GM12878 (cell line): ENCODE results near the gene RPRD1B. TPM values are rescaled to one million over a fixed set of nuclear protein-coding genes. Genes with fewer than 3 reads are reported as not detected.
A peak's percentile ranks its signal among the peaks of the same experiment; 100 is the strongest.

Experiments used
- ATAC-seq: fragments of 200-7000 bp; cut with Tn5 transposase; 3 replicates; pipeline ENCODE4 v1.9.1; 2020; ENCODE audit warnings: mild to moderate bottlenecking, moderate library complexity
- BruUV-seq: library from RNA; stranded (reverse); fragments of 400-500 nt; replicated peaks from 2 replicates; lab custom pipeline; 2021; lab: Mats Ljungman, UMichigan
- CTCF ChIA-PET: fragments of 300-600 bp; sonication (Branson Sonifier 250); formaldehyde crosslinking; extraction: SDS; loops from one replicate; lab custom pipeline; 2021; ENCODE audit warnings: inconsistent platforms; lab: Yijun Ruan, JAX
- POLR2A ChIA-PET: fragments of 350-600 bp; formaldehyde crosslinking; extraction: SDS; loops from one replicate; lab custom pipeline; 2021; ENCODE audit warnings: inconsistent platforms; lab: Charles Lee
- RAD21 ChIA-PET: fragments of 300-600 bp; sonication (Branson Sonifier 250); formaldehyde crosslinking; loops from one replicate; lab custom pipeline; 2023; ENCODE audit warnings: antibody characterized with exemption; ENCODE audit not compliant: unreplicated experiment; lab: Charles Lee
- SMC1A ChIA-PET: fragments of 300-600 bp; sonication (Branson Sonifier 250); formaldehyde crosslinking; loops from one replicate; lab custom pipeline; 2023; ENCODE audit not compliant: unreplicated experiment, uncharacterized antibody; lab: Charles Lee
- DNase-seq: peaks from one replicate; pipeline ENCODE4 v3.0.0-alpha.2; 2011; ENCODE audit warnings: low read depth, low spot score
- FAIRE-seq: peaks from 3 replicates; lab custom pipeline; 2011; peaks lifted over from hg19 to GRCh38; lab: Jason Lieb, UNC
- H2AFZ ChIP-seq: 2 replicates; pipeline ENCODE4 v1.6.0; 2011; ENCODE audit warnings: low read depth, low read length, control low read depth; ENCODE audit not compliant: control insufficient read depth
- H3K27ac ChIP-seq: 2 replicates; pipeline ENCODE4 v1.5.1; 2011; ENCODE audit warnings: control low read depth; ENCODE audit not compliant: control insufficient read depth, insufficient read depth
- H3K27me3 ChIP-seq, 2 experiments: replicated peaks in 1 of 2; 2 replicates each; pipeline versions ENCODE4 v1.6.0 to v1.6.1; 2011; ENCODE audit warnings: low read length in 1 of 2; ENCODE audit not compliant: control insufficient read depth in 2 of 2, insufficient read depth in 2 of 2
- H3K36me3 ChIP-seq, 2 experiments: 2 replicates each; pipeline ENCODE4 v1.5.1; 2011; ENCODE audit warnings: low read length in 1 of 2; ENCODE audit not compliant: control insufficient read depth in 2 of 2, insufficient read depth in 2 of 2
- H3K4me1 ChIP-seq: 2 replicates; pipeline ENCODE4 v1.6.1; 2011; ENCODE audit warnings: mild to moderate bottlenecking, low read length, moderate library complexity, mixed read lengths; ENCODE audit not compliant: control insufficient read depth, insufficient read depth
- H3K4me2 ChIP-seq: 2 replicates; pipeline ENCODE4 v1.6.0; 2011; ENCODE audit warnings: control low read depth; ENCODE audit not compliant: control insufficient read depth, insufficient read depth
- H3K4me3 ChIP-seq: fragments of 200-600 bp; sonication (generic); 2 replicates; pipeline ENCODE4 v1.5.1; 2016
- H3K79me2 ChIP-seq: 2 replicates; pipeline ENCODE4 v1.6.0; 2011; ENCODE audit warnings: low read length; ENCODE audit not compliant: control insufficient read depth, insufficient read depth
- H3K9ac ChIP-seq: 2 replicates; pipeline ENCODE4 v1.8.0; 2011; ENCODE audit warnings: low read length, control low read depth, mixed read lengths; ENCODE audit not compliant: control insufficient read depth, insufficient read depth
- H3K9me3 ChIP-seq: replicated peaks from 3 replicates; pipeline ENCODE4 v1.5.1; 2011; ENCODE audit warnings: mild to moderate bottlenecking, low read length; ENCODE audit not compliant: control insufficient read depth, insufficient read depth
- H4K20me1 ChIP-seq: 2 replicates; pipeline ENCODE4 v1.6.0; 2011; ENCODE audit not compliant: control insufficient read depth, insufficient read depth
- ATF7 ChIP-seq: fragments of 450-650 bp; IDR thresholded peaks from 2 replicates; pipeline ENCODE4 v1.6.1; 2016; ENCODE audit warnings: low read depth, mild to moderate bottlenecking
- BACH1 ChIP-seq: fragments of 450-650 bp; IDR thresholded peaks from 2 replicates; pipeline ENCODE4 v1.6.1; 2017; ENCODE audit warnings: mild to moderate bottlenecking, borderline replicate concordance
- CHD2 ChIP-seq: IDR thresholded peaks from 2 replicates; pipeline ENCODE4 v1.6.1; 2011; ENCODE audit warnings: low read depth, low read length, improper control_type of control experiment, borderline replicate concordance
- EED ChIP-seq: sonication (generic); IDR thresholded peaks from 2 replicates; pipeline ENCODE4 v1.6.1; 2016; ENCODE audit warnings: antibody characterized with exemption, low read depth
- ESRRA ChIP-seq: IDR thresholded peaks from 2 replicates; pipeline ENCODE4 v1.6.1; 2012; ENCODE audit warnings: mild to moderate bottlenecking, low read length, improper control_type of control experiment
- HCFC1 ChIP-seq: fragments of 150-350 bp; IDR thresholded peaks from 2 replicates; pipeline ENCODE4 v1.6.1; 2014; ENCODE audit warnings: low read length
- HDAC6 ChIP-seq: fragments of 200-600 bp; sonication (generic); IDR thresholded peaks from one replicate; pipeline ENCODE4 v1.8.0; 2017; ENCODE audit warnings: antibody characterized with exemption; ENCODE audit not compliant: unreplicated experiment
- IKZF2 ChIP-seq, 2 experiments: fragments of 450-650 bp; IDR thresholded peaks; 2 replicates each; pipeline ENCODE4 v1.6.1; 2017; ENCODE audit warnings: mild to moderate bottlenecking in 2 of 2, moderate library complexity in 2 of 2
- MTA2 ChIP-seq: fragments of 450-650 bp; IDR thresholded peaks from 2 replicates; pipeline ENCODE4 v1.6.1; 2016; ENCODE audit warnings: low read depth, mild to moderate bottlenecking, moderate library complexity
- MYB ChIP-seq: fragments of 150-350 bp; IDR thresholded peaks from 2 replicates; pipeline ENCODE4 v1.6.1; 2014; ENCODE audit warnings: mild to moderate bottlenecking, low read depth, low read length, borderline replicate concordance
- RBBP5 ChIP-seq: fragments of 200-600 bp; sonication (generic); conservative IDR thresholded peaks from 2 replicates; pipeline ENCODE4 v1.6.1; 2016
- SKIL ChIP-seq: fragments of 450-650 bp; IDR thresholded peaks from 2 replicates; pipeline ENCODE4 v1.6.1; 2017; ENCODE audit warnings: mild to moderate bottlenecking, low read depth, inconsistent platforms; ENCODE audit not compliant: poor library complexity, severe bottlenecking
- SP1 ChIP-seq: IDR thresholded peaks from one replicate; pipeline ENCODE4 v1.6.1; 2011; ENCODE audit warnings: low read depth, low read length
- SREBF1 ChIP-seq: IDR thresholded peaks from 2 replicates; pipeline ENCODE4 v1.6.1; 2012; ENCODE audit warnings: mild to moderate bottlenecking, low read length
- TAF1 ChIP-seq: IDR thresholded peaks from 2 replicates; pipeline ENCODE4 v1.6.1; 2011; ENCODE audit warnings: mild to moderate bottlenecking, low read depth, low read length, borderline replicate concordance
- ZBED1 ChIP-seq: IDR thresholded peaks from 2 replicates; pipeline ENCODE4 v1.6.1; 2016; ENCODE audit warnings: borderline replicate concordance
- ZBTB11 ChIP-seq: fragments of 450-650 bp; formaldehyde crosslinking; IDR thresholded peaks from 2 replicates; pipeline ENCODE4 v1.5.0; 2022; ENCODE audit warnings: mild to moderate bottlenecking, missing genetic modification characterization
- WGBS: methylation state at CpG from one replicate; pipeline ENCODE4 v1.1.6; 2016; ENCODE audit warnings: low lambda C conversion rate; ENCODE audit not compliant: insufficient replicate concordance, insufficient coverage; ENCODE audit errors: missing lambda C conversion rate; 5-methylcytosine and 5-hydroxymethylcytosine counted together
- in situ Hi-C: fragments of 300-500 bp; cut with MboI; formaldehyde crosslinking; loops from 9 replicates; pipeline ENCODE4 v1.14.3; 2018; ENCODE audit warnings: mixed read lengths
- intact Hi-C: fragments of 100-400 bp; cut with micrococcal nuclease; formaldehyde crosslinking; loops from one replicate; pipeline ENCODE4 v1.14.2; 2022; ENCODE audit not compliant: unreplicated experiment
- polyA plus RNA-seq, 11 experiments: library from polyadenylated mRNA; depleted of rRNA in 4 of 11; unstranded in 6 of 11; stranded (reverse) in 5 of 11; fragments of >200 nt; fragmentation: Nextera tagmentation in 4 of 11; fragmentation: Illumina TruSeq in 1 of 11; extraction: Ambion mirVana in 4 of 11; extraction: Trizol in 1 of 11; gene quantifications; 1 replicate in 1 of 11; 2 replicates in 10 of 11; pipeline versions ENCODE4 v1.2.1 to v1.2.3, GENCODE V29; 2011 to 2016; ENCODE audit warnings: inconsistent platforms in 2 of 11, missing spikeins in 2 of 11, low read depth in 1 of 11
- total RNA-seq, 4 experiments: library from RNA; depleted of rRNA in 3 of 4; stranded (reverse); fragments of >200 nt in 3 of 4; fragmentation: Illumina TruSeq in 1 of 4; extraction: Trizol in 1 of 4; gene quantifications; 2 replicates each; pipeline versions ENCODE4 v1.2.1 to v1.2.3, GENCODE V29; 2013 to 2021

RPRD1B gene
- total and polyA plus RNA-seq, 10 of the 15 experiments (the other 5 are each of a cell fraction or from before 2014, with no cell fraction given) = 5.2 to 40.2 (median 30.0) TPM

GRCh38 chr20:38092260-38092857 is 58.8 kb downstream of the RPRD1B start:
- POLR2A ChIA-PET = interaction anchor here (0.9 to 2.7 kb wide), 5 partner anchors 10 to 59 kb away, joined by 4 to 12 read pairs (median 8); no protein-coding TSS in a partner anchor
- BruUV-seq = no TSS peak
- in situ Hi-C loops (no loop called here), intact Hi-C loops (no loop called here)
- H3K27me3 ChIP-seq = no peaks in the 10 kb centered on the region
- ATAC-seq (peak; percentile 43), DNase-seq (peak; percentile 57), FAIRE-seq (no peak)
- peak overlapping the region; percentile 80 for H3K4me2 ChIP-seq
- 0 out of 2 replicates have a peak, but pooled peaks cover 2% of the 10 kb centered on the region for H3K79me2 ChIP-seq
- peak overlapping the region; percentile 2 for H2AFZ ChIP-seq
- RAD21 ChIA-PET = interaction anchor here (0.9 to 7.8 kb wide), 8 partner anchors 12 to 129 kb away, joined by 3 to 79 read pairs (median 6); no protein-coding TSS in a partner anchor
- CTCF ChIA-PET = interaction anchor here (1.1 to 15.1 kb wide), 8 partner anchors 15 to 129 kb away, joined by 4 to 189 read pairs (median 6); no protein-coding TSS in a partner anchor
- H3K27ac ChIP-seq = peak overlapping the region; percentile 98
- H3K9ac ChIP-seq = peak overlapping the region; percentile 29
- SMC1A ChIA-PET = interaction anchor here (1.3 to 8.6 kb wide), 6 partner anchors 14 to 59 kb away, joined by 3 to 166 read pairs (median 30); no protein-coding TSS in a partner anchor
- 1% methylated on average over 12 of the region's 12 CpGs for WGBS
- peak overlapping the region; percentile 26; the same call in 1 of the 2 replicates for H3K4me3 ChIP-seq
- peaks cover 0 to 6% of the 10 kb centered on the region in 2 experiments; a peak in 2 of 4 replicates for H3K36me3 ChIP-seq
- peaks cover 47% of the 10 kb centered on the region for H3K4me1 ChIP-seq
- H3K9me3 ChIP-seq = no peaks in the 10 kb centered on the region
- H4K20me1 ChIP-seq = no peaks in the 10 kb centered on the region
- TF ChIP-seq SKIL (peak; percentile 57), ZBED1 (no peak), HCFC1 (no peak), ESRRA (no peak), ATF7 (peak; percentile 69), MTA2 (peak; percentile 99), IKZF2 (IDR thresholded peaks at IDR 0.05) (peak in 1 of 2 experiments; percentile 54; a peak in 3 of 4 replicates), BACH1 (peak; percentile 14; the same call in 1 of the 2 replicates), TAF1 (0 out of 2 replicates have a peak, but pooled peaks have one; percentile 16), MYB (no peak), SP1 (no peak), RBBP5 (no peak), HDAC6 (no peak), SREBF1 (no peak), CHD2 (0 out of 2 replicates have a peak, but pooled peaks have one; percentile 52), ZBTB11 (CRISPR knock-in tag) (no peak), EED (no peak)
